PFSK-1 (cell line): ENCODE data around the gene THBD.

Experiments used
- POLR2AphosphoS5 ChIP-seq: IDR thresholded peaks from 2 replicates; pipeline ENCODE4 v1.6.1; 2012; ENCODE audit warnings: low read depth, mild to moderate bottlenecking, control low read depth, low read length, moderate library complexity
- SIN3A ChIP-seq: IDR thresholded peaks from 2 replicates; pipeline ENCODE4 v1.6.1; 2012; ENCODE audit warnings: mild to moderate bottlenecking, low read length, moderate library complexity, borderline replicate concordance; ENCODE audit not compliant: insufficient read depth

GRCh38 chr20:23093613-23094012 is 44.1 kb upstream of the THBD start:
- TF ChIP-seq POLR2AphosphoS5: no peak
- TF ChIP-seq SIN3A: no peak
